Measurements from ENCODE around the gene SYNGR4. TPM values are rescaled to one million over a fixed set of nuclear protein-coding genes. Genes with fewer than 3 reads are reported as not detected.
"Not testable (repeated sequence)": the region's sequence is repeated elsewhere in the genome, so short reads cannot be mapped to it uniquely, and the experiment has no call there.

The SYNGR4 gene
- total RNA-seq, 1 donor from 2014 or later: not detected

GRCh38 chr19:48391100-48392005 is 27.2 kb downstream of the SYNGR4 start, which contains the start of gene KDELR1:
Gene KDELR1, minus strand, starts transcription at chr19:48391551. Its CDS starts 193 bp downstream, at chr19:48391358.
- Mint-ChIP-seq H3K27ac (ENCODE audit: unreplicated experiment) (peak within 1 kb of the TSS; percentile 95), H3K36me3 (ENCODE audit: unreplicated experiment) (peaks cover 16% of the 10 kb centered on the region), H3K4me3 (ENCODE audit: unreplicated experiment) (peak within 1 kb of the TSS; percentile 95), H3K27me3 (ENCODE audit: unreplicated experiment) (peaks cover 2% of the 10 kb centered on the region), H3K9me3 (ENCODE audit: unreplicated experiment) (no peaks in the 10 kb centered on the region), H3K4me1 (ENCODE audit: unreplicated experiment) (peaks cover 37% of the 10 kb centered on the region)
- DNase-seq (ENCODE audit: extremely low spot score, unreplicated experiment): peak; percentile 94
- peak; percentile 94 for TF ChIP-seq CTCF (IDR thresholded peaks at IDR 0.05)

- peak overlapping the region; percentile 95 for H3K4me3 Mint-ChIP-seq (ENCODE audit: unreplicated experiment)
- DNase-seq (ENCODE audit: extremely low spot score, unreplicated experiment); H3K27ac Mint-ChIP-seq (ENCODE audit: unreplicated experiment); H3K27me3 Mint-ChIP-seq (ENCODE audit: unreplicated experiment); H3K9me3 Mint-ChIP-seq (ENCODE audit: unreplicated experiment): not testable (repeated sequence)
- peaks cover 37% of the 10 kb centered on the region for H3K4me1 Mint-ChIP-seq (ENCODE audit: unreplicated experiment)
- H3K36me3 Mint-ChIP-seq (ENCODE audit: unreplicated experiment): peaks cover 15% of the 10 kb centered on the region
These were observed 27.8 kb downstream of the SYNGR4 start for GRCh38 chr19:48392006-48392344.

GRCh38 chr19:48392860-48393558 is 28.8 kb downstream of the SYNGR4 start:
- no peak for DNase-seq (ENCODE audit: extremely low spot score, unreplicated experiment)
- no peak for TF ChIP-seq CTCF (IDR thresholded peaks at IDR 0.05)
- Mint-ChIP-seq H3K27ac (ENCODE audit: unreplicated experiment) (peak overlapping the region; percentile 31), H3K9me3 (ENCODE audit: unreplicated experiment) (no peaks in the 10 kb centered on the region), H3K36me3 (ENCODE audit: unreplicated experiment) (peaks cover 8% of the 10 kb centered on the region), H3K4me3 (ENCODE audit: unreplicated experiment) (peak overlapping the region; percentile 35), H3K27me3 (ENCODE audit: unreplicated experiment) (peaks cover 10% of the 10 kb centered on the region), H3K4me1 (ENCODE audit: unreplicated experiment) (peaks cover 46% of the 10 kb centered on the region)

DNA sequence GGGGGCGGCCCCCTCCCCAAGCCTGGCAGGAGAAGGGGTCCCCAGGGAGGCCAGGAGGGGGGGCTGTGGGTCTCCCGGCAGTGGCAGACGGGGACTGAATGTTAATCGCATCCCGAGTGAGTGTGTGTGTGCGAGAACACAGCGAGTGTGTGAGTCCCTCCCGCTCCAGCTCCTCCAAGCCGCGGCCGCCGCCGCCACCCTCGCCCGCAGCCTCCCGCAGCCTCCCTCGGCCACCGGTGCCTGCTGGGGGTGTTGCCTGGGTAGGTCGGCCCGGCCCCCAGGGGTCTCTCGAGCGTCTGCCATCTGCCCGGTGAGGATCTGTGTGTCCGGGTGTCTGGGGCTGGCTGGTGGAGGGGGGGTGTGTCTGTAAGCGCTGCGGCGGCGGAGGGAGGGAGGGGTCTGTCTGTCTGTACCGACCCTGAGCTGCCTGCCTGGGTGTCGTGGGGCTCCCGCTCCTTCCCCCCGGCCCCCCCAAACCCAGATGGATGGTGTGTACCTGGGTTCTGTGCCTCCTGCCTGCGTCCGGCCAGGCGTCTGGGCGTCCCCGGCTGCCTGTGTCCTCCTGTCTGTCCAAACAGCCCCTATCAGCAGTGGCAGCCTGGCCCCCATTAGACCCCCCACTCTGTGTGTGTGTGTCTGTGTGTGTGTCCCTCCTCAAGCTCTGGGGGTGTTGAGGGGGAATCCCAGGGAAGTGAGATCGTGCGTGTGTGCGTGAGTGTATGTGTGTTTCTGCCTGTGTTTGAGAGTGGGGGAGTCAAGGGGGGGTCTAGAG is 29.6 kb downstream of the SYNGR4 start, which contains the start of gene GRIN2D:
TSS of gene GRIN2D (plus strand) at position 110 of the 772 bp plus-strand sequence. CDS start 4,725 bp downstream, outside the sequence.
- no peaks in the 10 kb centered on the region for H3K9me3 Mint-ChIP-seq (ENCODE audit: unreplicated experiment)
- peaks cover 10% of the 10 kb centered on the region for H3K27me3 Mint-ChIP-seq (ENCODE audit: unreplicated experiment)

More for the DNA sequence above, 29.6 kb downstream of the SYNGR4 start, which contains the start of gene GRIN2D:
- H3K27ac Mint-ChIP-seq (ENCODE audit: unreplicated experiment): peak within 1 kb of the TSS; percentile 44
- no peak for DNase-seq (ENCODE audit: extremely low spot score, unreplicated experiment)
- peaks cover 43% of the 10 kb centered on the region for H3K4me1 Mint-ChIP-seq (ENCODE audit: unreplicated experiment)
- peak within 1 kb of the TSS; percentile 58 for H3K4me3 Mint-ChIP-seq (ENCODE audit: unreplicated experiment)
- H3K36me3 Mint-ChIP-seq (ENCODE audit: unreplicated experiment): peaks cover under 1% of the 10 kb centered on the region
- TF ChIP-seq CTCF (IDR thresholded peaks at IDR 0.05): no peak
